Neural progenitor cell (in vitro differentiated cells): ENCODE results near the gene TIGD4. TPM values are rescaled to one million over a fixed set of nuclear protein-coding genes. Genes with fewer than 3 reads are reported as not detected.
A peak's percentile ranks its signal among the peaks of the same experiment; 100 is the strongest.

Source experiments
- DNase-seq: peaks from one replicate; pipeline ENCODE4 v3.0.0-alpha.2; 2016; ENCODE audit warnings: low spot score
- H2AFZ ChIP-seq: fragments of 200-600 bp; sonication (generic); replicated peaks from 2 replicates; pipeline ENCODE4 v1.6.1; 2016; ENCODE audit warnings: antibody characterized with exemption
- H3F3A ChIP-seq: fragments of 200-600 bp; sonication (generic); 2 replicates; pipeline ENCODE4 v1.6.1; 2016; ENCODE audit warnings: antibody characterized with exemption, low read depth
- H3K27ac ChIP-seq: fragments of 200-600 bp; sonication (generic); 2 replicates; pipeline ENCODE4 v1.5.1; 2016; ENCODE audit warnings: mild to moderate bottlenecking
- H3K27me3 ChIP-seq: fragments of 200-600 bp; sonication (generic); 2 replicates; pipeline ENCODE4 v1.6.1; 2016; ENCODE audit warnings: mild to moderate bottlenecking, moderate library complexity
- H3K36me3 ChIP-seq: fragments of 200-600 bp; sonication (generic); 2 replicates; pipeline ENCODE4 v1.5.1; 2016
- H3K4me1 ChIP-seq: fragments of 200-600 bp; sonication (generic); 2 replicates; pipeline ENCODE4 v1.6.1; 2016; ENCODE audit warnings: mixed run types
- H3K4me2 ChIP-seq: fragments of 200-600 bp; sonication (generic); 2 replicates; pipeline ENCODE4 v1.6.1; 2016
- H3K4me3 ChIP-seq: fragments of 200-600 bp; sonication (generic); 2 replicates; pipeline ENCODE4 v1.5.1; 2016
- H3K79me2 ChIP-seq: fragments of 200-600 bp; sonication (generic); 2 replicates; pipeline ENCODE4 v1.6.1; 2016; ENCODE audit warnings: low read depth
- H3K9ac ChIP-seq: fragments of 200-600 bp; sonication (generic); 2 replicates; pipeline ENCODE4 v1.6.1; 2016
- H3K9me3 ChIP-seq: fragments of 200-600 bp; sonication (generic); 2 replicates; pipeline ENCODE4 v1.5.1; 2016; ENCODE audit warnings: low read depth
- H4K20me1 ChIP-seq: fragments of 200-600 bp; sonication (generic); 2 replicates; pipeline ENCODE4 v1.6.1; 2016; ENCODE audit warnings: low read depth
- H3K27ac Mint-ChIP-seq: 3 replicates; pipeline ENCODE4 v1.8.0; 2021; ENCODE audit warnings: mixed read lengths
- H3K27me3 Mint-ChIP-seq: 2 replicates; pipeline ENCODE4 v1.8.0; 2022; ENCODE audit warnings: low read depth, mild to moderate bottlenecking, inconsistent platforms, moderate library complexity, mixed read lengths; ENCODE audit not compliant: insufficient read depth
- H3K36me3 Mint-ChIP-seq: 3 replicates; pipeline ENCODE4 v1.8.0; 2021; ENCODE audit warnings: mixed read lengths
- H3K4me1 Mint-ChIP-seq: 3 replicates; pipeline ENCODE4 v1.8.0; 2021; ENCODE audit warnings: mixed read lengths
- H3K4me3 Mint-ChIP-seq: 3 replicates; pipeline ENCODE4 v1.8.0; 2021; ENCODE audit warnings: mild to moderate bottlenecking, moderate library complexity, mixed read lengths
- H3K9me3 Mint-ChIP-seq: 3 replicates; pipeline ENCODE4 v1.8.0; 2020; ENCODE audit warnings: mixed read lengths
- EZH2 ChIP-seq: fragments of 200-600 bp; sonication (generic); IDR thresholded peaks from 2 replicates; pipeline ENCODE4 v1.6.1; 2017; ENCODE audit warnings: antibody characterized with exemption, mild to moderate bottlenecking, moderate library complexity
- EZH2phosphoT487 ChIP-seq: fragments of 200-600 bp; sonication (generic); IDR thresholded peaks from 2 replicates; pipeline ENCODE4 v1.6.1; 2017; ENCODE audit warnings: antibody characterized with exemption
- total RNA-seq: library from RNA; depleted of rRNA; stranded (reverse); fragments of >200 nt; gene quantifications from 2 replicates; pipeline ENCODE4 v1.2.3, GENCODE V29; 2015; ENCODE audit warnings: low replicate concordance
- TF ChIP-seq, protein P1 (sequence below): fragments of 200-600 bp; sonication (generic); IDR thresholded peaks from 2 replicates; pipeline ENCODE4 v1.5.1; 2017; ENCODE audit warnings: antibody characterized with exemption, mild to moderate bottlenecking

The TIGD4 gene
- total RNA-seq, 1 donor from 2014 or later, result 4.1 TPM

- Mint-ChIP-seq H3K27me3 (peaks cover 2% of the 10 kb centered on the region), H3K4me3 (no peak overlapping the region), H3K36me3 (peaks cover 3% of the 10 kb centered on the region), H3K9me3 (no peaks in the 10 kb centered on the region), H3K4me1 (peaks cover 12% of the 10 kb centered on the region), H3K27ac (no peak overlapping the region)
- Histone ChIP-seq H3K27ac (no peak overlapping the region), H3K27me3 (no peaks in the 10 kb centered on the region), H3K4me2 (no peak overlapping the region), H3K4me1 (peaks cover 4% of the 10 kb centered on the region), H3K9ac (no peak overlapping the region), H3K36me3 (no peaks in the 10 kb centered on the region), H3K9me3 (no peaks in the 10 kb centered on the region), H4K20me1 (peaks cover 58% of the 10 kb centered on the region), H3F3A (peaks cover 10% of the 10 kb centered on the region), H3K4me3 (no peak overlapping the region), H2AFZ (no peak overlapping the region), H3K79me2 (peaks cover 95% of the 10 kb centered on the region)
- DNase-seq, result no peak
- TF ChIP-seq, protein P1, sequence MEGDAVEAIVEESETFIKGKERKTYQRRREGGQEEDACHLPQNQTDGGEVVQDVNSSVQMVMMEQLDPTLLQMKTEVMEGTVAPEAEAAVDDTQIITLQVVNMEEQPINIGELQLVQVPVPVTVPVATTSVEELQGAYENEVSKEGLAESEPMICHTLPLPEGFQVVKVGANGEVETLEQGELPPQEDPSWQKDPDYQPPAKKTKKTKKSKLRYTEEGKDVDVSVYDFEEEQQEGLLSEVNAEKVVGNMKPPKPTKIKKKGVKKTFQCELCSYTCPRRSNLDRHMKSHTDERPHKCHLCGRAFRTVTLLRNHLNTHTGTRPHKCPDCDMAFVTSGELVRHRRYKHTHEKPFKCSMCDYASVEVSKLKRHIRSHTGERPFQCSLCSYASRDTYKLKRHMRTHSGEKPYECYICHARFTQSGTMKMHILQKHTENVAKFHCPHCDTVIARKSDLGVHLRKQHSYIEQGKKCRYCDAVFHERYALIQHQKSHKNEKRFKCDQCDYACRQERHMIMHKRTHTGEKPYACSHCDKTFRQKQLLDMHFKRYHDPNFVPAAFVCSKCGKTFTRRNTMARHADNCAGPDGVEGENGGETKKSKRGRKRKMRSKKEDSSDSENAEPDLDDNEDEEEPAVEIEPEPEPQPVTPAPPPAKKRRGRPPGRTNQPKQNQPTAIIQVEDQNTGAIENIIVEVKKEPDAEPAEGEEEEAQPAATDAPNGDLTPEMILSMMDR, result peak; percentile 13
- no peak for TF ChIP-seq EZH2phosphoT487
These were observed 5.2 kb upstream of the TIGD4 start for GRCh38 chr4:152784490-152785350.

DNA sequence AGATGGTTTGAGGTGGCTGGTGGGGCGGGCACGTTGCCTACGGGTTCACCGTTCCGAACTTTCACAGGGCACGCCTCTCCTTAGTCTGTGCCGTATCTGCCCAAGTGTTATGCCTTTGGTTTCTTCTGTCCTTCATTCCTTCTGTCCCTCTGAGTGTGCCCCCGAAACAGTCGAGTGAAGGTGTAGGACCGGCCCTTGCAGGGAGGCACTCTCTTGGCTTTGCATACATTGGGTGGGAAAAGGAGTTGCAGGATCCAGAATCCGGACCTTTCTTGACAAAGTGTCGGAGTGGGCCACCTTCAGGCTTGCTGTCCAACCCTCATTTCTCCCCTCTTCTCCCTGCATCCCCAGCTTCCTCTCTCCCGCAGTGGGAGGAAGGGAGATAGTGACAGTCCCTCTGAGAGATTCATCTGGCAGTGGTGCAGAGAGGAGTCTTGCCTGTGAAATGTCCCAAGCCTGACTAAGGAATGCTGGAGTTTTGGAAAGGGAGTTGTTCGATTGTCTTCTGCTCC lies 793 bp upstream of the TIGD4 start:
- peaks cover 43% of the 10 kb centered on the region for H4K20me1 ChIP-seq
- Mint-ChIP-seq H3K9me3 (peaks cover 2% of the 10 kb centered on the region), H3K4me1 (peaks cover 37% of the 10 kb centered on the region), H3K36me3 (no peaks in the 10 kb centered on the region), H3K4me3 (peak overlapping the region; percentile 94), H3K27ac (peak overlapping the region; percentile 96), H3K27me3 (no peaks in the 10 kb centered on the region)
- peak overlapping the region; percentile 82 for H3K4me3 ChIP-seq
- peak overlapping the region; percentile 95 for H2AFZ ChIP-seq
- H3K27ac ChIP-seq, result peak overlapping the region; percentile 95
- peak overlapping the region; percentile 83 for H3K4me2 ChIP-seq
- TF ChIP-seq EZH2 (no peak), EZH2phosphoT487 (no peak)
- TF ChIP-seq, protein P1, result no peak
- peak; percentile 52 for DNase-seq
- peaks cover 76% of the 10 kb centered on the region for H3K79me2 ChIP-seq
- no peaks in the 10 kb centered on the region for H3K27me3 ChIP-seq
- peaks cover 22% of the 10 kb centered on the region for H3F3A ChIP-seq
- no peaks in the 10 kb centered on the region for H3K36me3 ChIP-seq
- no peaks in the 10 kb centered on the region for H3K9me3 ChIP-seq
- peak overlapping the region; percentile 78 for H3K9ac ChIP-seq
- H3K4me1 ChIP-seq, result peaks cover 11% of the 10 kb centered on the region

- peaks cover 37% of the 10 kb centered on the region for H3K4me1 Mint-ChIP-seq
- H3K9me3 ChIP-seq, result no peaks in the 10 kb centered on the region
- H3K4me1 ChIP-seq, result peaks cover 11% of the 10 kb centered on the region
- H3K27ac ChIP-seq, result peak overlapping the region; percentile 95
- TF ChIP-seq EZH2 (peak; percentile 25), EZH2phosphoT487 (peak; percentile 19)
- TF ChIP-seq, protein P1, result no peak
- H3K27me3 Mint-ChIP-seq, result no peaks in the 10 kb centered on the region
- H3K79me2 ChIP-seq, result peaks cover 62% of the 10 kb centered on the region
- peak overlapping the region; percentile 83 for H3K4me2 ChIP-seq
- H2AFZ ChIP-seq, result peak overlapping the region; percentile 93
- DNase-seq, result peak; percentile 77
- H3K9me3 Mint-ChIP-seq, result peaks cover 3% of the 10 kb centered on the region
- H3K9ac ChIP-seq, result peak overlapping the region; percentile 57
- H3K27me3 ChIP-seq, result no peaks in the 10 kb centered on the region
- peaks cover 22% of the 10 kb centered on the region for H3F3A ChIP-seq
- peak overlapping the region; percentile 82 for H3K4me3 ChIP-seq
- H3K36me3 Mint-ChIP-seq, result peaks cover 3% of the 10 kb centered on the region
- H3K27ac Mint-ChIP-seq, result peak overlapping the region; percentile 96
- peak overlapping the region; percentile 94 for H3K4me3 Mint-ChIP-seq
- H4K20me1 ChIP-seq, result peaks cover 29% of the 10 kb centered on the region
- H3K36me3 ChIP-seq, result no peaks in the 10 kb centered on the region
These were observed 646 bp downstream of the TIGD4 start for GRCh38 chr4:152778656-152779512.
